Measurements from ENCODE around the gene MSH3.

MSH3 gene

GRCh38 chr5:80874162-80874561 is 219.7 kb downstream of the MSH3 start:
- TF ChIP-seq NFIC (IDR thresholded peaks at IDR 0.05) (peak; percentile 28; the same call in 1 of the 2 replicates), RAD21 (IDR thresholded peaks at IDR 0.05; ENCODE audit: low read depth) (no peak), MAX (IDR thresholded peaks at IDR 0.05) (no peak)

GRCh38 chr5:80877592-80877991 is 223.1 kb downstream of the MSH3 start:
- no peak for TF ChIP-seq ZBTB7A (IDR thresholded peaks at IDR 0.05; ENCODE audit: low read depth)
- no peak for TF ChIP-seq FOXM1 (IDR thresholded peaks at IDR 0.05; ENCODE audit: borderline replicate concordance, low read depth)

- TF ChIP-seq USF1 (IDR thresholded peaks at IDR 0.05), result no peak
- TF ChIP-seq TCF12 (IDR thresholded peaks at IDR 0.05; ENCODE audit: low read depth), result no peak
- TF ChIP-seq FOXM1 (IDR thresholded peaks at IDR 0.05; ENCODE audit: borderline replicate concordance, low read depth), result no peak
- TF ChIP-seq CEBPB (IDR thresholded peaks at IDR 0.05), result no peak
- TF ChIP-seq EP300 (IDR thresholded peaks at IDR 0.05; ENCODE audit: borderline replicate concordance), result no peak
- TF ChIP-seq TAF1 (IDR thresholded peaks at IDR 0.05; ENCODE audit: low read depth), result no peak
- TF ChIP-seq ZBTB7A (IDR thresholded peaks at IDR 0.05; ENCODE audit: low read depth), result no peak
- TF ChIP-seq REST (IDR thresholded peaks at IDR 0.05; ENCODE audit: low read depth), result no peak
- no peak for TF ChIP-seq CREB1 (IDR thresholded peaks at IDR 0.05; ENCODE audit: low read depth)
- TF ChIP-seq RAD21 (IDR thresholded peaks at IDR 0.05; ENCODE audit: low read depth), result no peak
- TF ChIP-seq NFIC (IDR thresholded peaks at IDR 0.05), result no peak
- TF ChIP-seq EGR1 (IDR thresholded peaks at IDR 0.05), result no peak
- TF ChIP-seq MAX (IDR thresholded peaks at IDR 0.05), result no peak
- TF ChIP-seq TEAD4 (IDR thresholded peaks at IDR 0.05), result no peak
- TF ChIP-seq YY1 (IDR thresholded peaks at IDR 0.05; ENCODE audit: low read depth), result no peak
These were observed 227.3 kb downstream of the MSH3 start for GRCh38 chr5:80881726-80882125.

- TF ChIP-seq FOXM1 (IDR thresholded peaks at IDR 0.05; ENCODE audit: borderline replicate concordance, low read depth), result no peak
- TF ChIP-seq REST (IDR thresholded peaks at IDR 0.05; ENCODE audit: low read depth), result no peak
- no peak for TF ChIP-seq ZBTB7A (IDR thresholded peaks at IDR 0.05; ENCODE audit: low read depth)
- TF ChIP-seq EGR1 (IDR thresholded peaks at IDR 0.05), result no peak
- TF ChIP-seq TCF12 (IDR thresholded peaks at IDR 0.05; ENCODE audit: low read depth), result no peak
- TF ChIP-seq TEAD4 (IDR thresholded peaks at IDR 0.05), result no peak
- no peak for TF ChIP-seq CEBPB (IDR thresholded peaks at IDR 0.05)
- no peak for TF ChIP-seq USF1 (IDR thresholded peaks at IDR 0.05)
- no peak for TF ChIP-seq CREB1 (IDR thresholded peaks at IDR 0.05; ENCODE audit: low read depth)
- TF ChIP-seq TAF1 (IDR thresholded peaks at IDR 0.05; ENCODE audit: low read depth), result no peak
- TF ChIP-seq YY1 (IDR thresholded peaks at IDR 0.05; ENCODE audit: low read depth), result no peak
- no peak for TF ChIP-seq EP300 (IDR thresholded peaks at IDR 0.05; ENCODE audit: borderline replicate concordance)
- no peak for TF ChIP-seq RAD21 (IDR thresholded peaks at IDR 0.05; ENCODE audit: low read depth)
- no peak for TF ChIP-seq MAX (IDR thresholded peaks at IDR 0.05)
- TF ChIP-seq NFIC (IDR thresholded peaks at IDR 0.05), result no peak
These were observed 229.8 kb downstream of the MSH3 start for GRCh38 chr5:80884086-80884813.

GRCh38 chr5:80884929-80885328 is 230.5 kb downstream of the MSH3 start:
- TF ChIP-seq NFIC (IDR thresholded peaks at IDR 0.05), result no peak
- no peak for TF ChIP-seq EP300 (IDR thresholded peaks at IDR 0.05; ENCODE audit: borderline replicate concordance)
- no peak for TF ChIP-seq FOXM1 (IDR thresholded peaks at IDR 0.05; ENCODE audit: borderline replicate concordance, low read depth)
- TF ChIP-seq TCF12 (IDR thresholded peaks at IDR 0.05; ENCODE audit: low read depth), result no peak

- no peak for TF ChIP-seq ZBTB7A (IDR thresholded peaks at IDR 0.05; ENCODE audit: low read depth)
- no peak for TF ChIP-seq TEAD4 (IDR thresholded peaks at IDR 0.05)
- TF ChIP-seq EP300 (IDR thresholded peaks at IDR 0.05; ENCODE audit: borderline replicate concordance), result no peak
- TF ChIP-seq USF1 (IDR thresholded peaks at IDR 0.05), result no peak
- no peak for TF ChIP-seq FOXM1 (IDR thresholded peaks at IDR 0.05; ENCODE audit: borderline replicate concordance, low read depth)
- TF ChIP-seq NFIC (IDR thresholded peaks at IDR 0.05), result no peak
- no peak for TF ChIP-seq YY1 (IDR thresholded peaks at IDR 0.05; ENCODE audit: low read depth)
- TF ChIP-seq RAD21 (IDR thresholded peaks at IDR 0.05; ENCODE audit: low read depth), result no peak
- TF ChIP-seq EGR1 (IDR thresholded peaks at IDR 0.05), result no peak
- no peak for TF ChIP-seq CREB1 (IDR thresholded peaks at IDR 0.05; ENCODE audit: low read depth)
- TF ChIP-seq REST (IDR thresholded peaks at IDR 0.05; ENCODE audit: low read depth), result no peak
- no peak for TF ChIP-seq TCF12 (IDR thresholded peaks at IDR 0.05; ENCODE audit: low read depth)
- no peak for TF ChIP-seq TAF1 (IDR thresholded peaks at IDR 0.05; ENCODE audit: low read depth)
- no peak for TF ChIP-seq MAX (IDR thresholded peaks at IDR 0.05)
- TF ChIP-seq CEBPB (IDR thresholded peaks at IDR 0.05), result no peak
These were observed 231.0 kb downstream of the MSH3 start for GRCh38 chr5:80885396-80886000.
